PC-9 (cell line): ENCODE results near the gene NLGN1. TPM values are rescaled to one million over a fixed set of nuclear protein-coding genes. Genes with fewer than 3 reads are reported as not detected.

ENCODE experiments used
- BruUV-seq: library from RNA; stranded (reverse); fragments of 400-500 nt; replicated peaks from 2 replicates; lab custom pipeline; 2021; lab: Mats Ljungman, UMichigan
- CTCF ChIA-PET: fragments of 300-600 bp; sonication (Branson Sonifier 250); formaldehyde crosslinking; loops from one replicate; lab custom pipeline; 2022; ENCODE audit warnings: antibody characterized with exemption; lab: Charles Lee
- POLR2A ChIA-PET: fragments of 300-600 bp; sonication (Branson Sonifier 250); formaldehyde crosslinking; loops from one replicate; lab custom pipeline; 2022; ENCODE audit warnings: antibody characterized with exemption; ENCODE audit not compliant: unreplicated experiment; lab: Charles Lee
- DNase-seq, 2 experiments: peaks; one replicate each; pipeline versions ENCODE4 v3.0.0 to v3.0.0-alpha.2; 2015 to 2022; ENCODE audit warnings: mixed read lengths in 1 of 2
- H2AFZ ChIP-seq: fragments of 200-600 bp; sonication (generic); 2 replicates; pipeline ENCODE4 v1.8.1; 2017; ENCODE audit warnings: antibody characterized with exemption
- H3F3A ChIP-seq: fragments of 200-600 bp; sonication (generic); 2 replicates; pipeline ENCODE4 v1.8.1; 2017; ENCODE audit warnings: antibody characterized with exemption, mild to moderate bottlenecking, low read depth; ENCODE audit not compliant: insufficient read depth
- H3K27ac ChIP-seq: fragments of 200-600 bp; sonication (generic); 2 replicates; pipeline ENCODE4 v1.6.1; 2016; ENCODE audit warnings: mixed run types
- H3K27me3 ChIP-seq: fragments of 200-600 bp; sonication (generic); 2 replicates; pipeline ENCODE4 v1.6.1; 2016; ENCODE audit warnings: low read depth, mixed run types; ENCODE audit not compliant: insufficient read depth
- H3K36me3 ChIP-seq: fragments of 200-600 bp; sonication (generic); 2 replicates; pipeline ENCODE4 v1.6.1; 2016; ENCODE audit warnings: low read depth, mixed run types
- H3K4me1 ChIP-seq: fragments of 200-600 bp; sonication (generic); replicated peaks from 2 replicates; pipeline ENCODE4 v1.6.1; 2016; ENCODE audit warnings: mixed run types; ENCODE audit not compliant: insufficient read depth
- H3K4me2 ChIP-seq: fragments of 200-600 bp; sonication (generic); 2 replicates; pipeline ENCODE4 v1.6.1; 2017; ENCODE audit warnings: mixed run types
- H3K4me3 ChIP-seq: fragments of 200-600 bp; sonication (generic); 2 replicates; pipeline ENCODE4 v1.6.1; 2016; ENCODE audit warnings: mixed run types
- H3K79me2 ChIP-seq: fragments of 200-600 bp; sonication (generic); 2 replicates; pipeline ENCODE4 v1.6.1; 2017; ENCODE audit warnings: low read depth, mixed run types
- H3K9me2 ChIP-seq: fragments of 200-600 bp; sonication (generic); 2 replicates; pipeline ENCODE4 v1.8.1; 2017; ENCODE audit warnings: mild to moderate bottlenecking; ENCODE audit not compliant: insufficient read depth
- H3K9me3 ChIP-seq: fragments of 200-600 bp; sonication (generic); 2 replicates; pipeline ENCODE4 v1.8.1; 2016; ENCODE audit warnings: low read depth; ENCODE audit not compliant: insufficient read depth
- H4K20me1 ChIP-seq: fragments of 200-600 bp; sonication (generic); 2 replicates; pipeline ENCODE4 v1.8.1; 2017; ENCODE audit not compliant: insufficient read depth
- CTCF ChIP-seq: fragments of 200-600 bp; sonication (generic); conservative IDR thresholded peaks from 2 replicates; pipeline ENCODE4 v1.6.1; 2017; ENCODE audit warnings: mixed run types, antibody characterized with exemption, mild to moderate bottlenecking, moderate library complexity
- EZH2 ChIP-seq: fragments of 200-600 bp; sonication (generic); IDR thresholded peaks from 2 replicates; pipeline ENCODE4 v1.8.0; 2017; ENCODE audit warnings: antibody characterized with exemption, low read depth
- intact Hi-C: fragments of 100-400 bp; cut with micrococcal nuclease; formaldehyde crosslinking; loops from one replicate; pipeline ENCODE4 v1.10.0; 2022; ENCODE audit not compliant: unreplicated experiment
- total RNA-seq: library from RNA; stranded (reverse); gene quantifications from 2 replicates; pipeline ENCODE4 v1.2.3, GENCODE V29; 2021

The NLGN1 gene
- total RNA-seq, 1 experiment from 2014 or later, result 1.4 TPM

DNA sequence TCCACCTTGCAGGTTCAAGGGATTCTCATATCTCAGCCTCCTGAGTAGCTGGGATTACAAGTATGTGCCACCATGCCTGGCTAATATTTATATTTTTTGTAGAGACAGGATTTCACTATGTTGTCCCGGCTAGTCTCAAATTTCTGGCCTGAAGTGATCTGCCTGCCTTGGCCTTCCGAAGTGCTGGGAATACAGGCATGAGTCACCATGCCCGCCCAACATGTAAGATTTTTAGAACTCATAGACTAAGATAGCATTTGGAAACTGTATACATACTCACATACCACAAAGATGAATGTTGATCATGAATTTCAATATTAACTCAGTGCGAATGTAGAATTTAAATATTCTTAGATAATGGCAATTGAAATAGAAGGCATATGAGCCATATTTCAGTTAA lies 718.9 kb downstream of the NLGN1 start:
- Histone ChIP-seq H3K4me3 (no peak overlapping the region), H3F3A (no peaks in the 10 kb centered on the region), H3K4me2 (no peak overlapping the region), H3K79me2 (no peaks in the 10 kb centered on the region), H3K36me3 (no peaks in the 10 kb centered on the region), H3K27me3 (no peaks in the 10 kb centered on the region), H2AFZ (no peak overlapping the region), H3K4me1 (no peaks in the 10 kb centered on the region), H3K9me2 (peaks cover 4% of the 10 kb centered on the region; the same call in 1 of the 2 replicates), H3K9me3 (no peaks in the 10 kb centered on the region; the same call in 1 of the 2 replicates), H4K20me1 (no peaks in the 10 kb centered on the region), H3K27ac (no peak overlapping the region)
- DNase-seq, result no peak
- ChIA-PET CTCF (no interaction called here), POLR2A (no interaction called here)
- intact Hi-C loops, result no loop called here
- no TSS peak for BruUV-seq
- no peak for TF ChIP-seq CTCF
- TF ChIP-seq EZH2, result no peak

- ChIA-PET CTCF (no interaction called here), POLR2A (interaction anchor here (0.6 kb wide), 1 partner anchor 518 kb away, joined by 4 read pairs; no protein-coding TSS in a partner anchor)
- Histone ChIP-seq H3K27me3 (no peaks in the 10 kb centered on the region), H3K36me3 (no peaks in the 10 kb centered on the region), H2AFZ (no peak overlapping the region), H3K79me2 (no peaks in the 10 kb centered on the region), H3K4me2 (no peak overlapping the region), H3K9me3 (no peaks in the 10 kb centered on the region; the same call in 1 of the 2 replicates), H3K27ac (no peak overlapping the region), H3K4me1 (no peaks in the 10 kb centered on the region), H3K4me3 (no peak overlapping the region), H4K20me1 (no peaks in the 10 kb centered on the region), H3K9me2 (peaks cover 4% of the 10 kb centered on the region; the same call in 1 of the 2 replicates), H3F3A (no peaks in the 10 kb centered on the region)
- BruUV-seq, result no TSS peak
- DNase-seq, result no peak
- intact Hi-C loops, result loop anchor here (10.0 kb wide), 2 partner anchors 726 to 834 kb away; partner anchors contain the start of gene NLGN1
- TF ChIP-seq CTCF (no peak), EZH2 (no peak)
These were observed 723.5 kb downstream of the NLGN1 start for GRCh38 chr3:174120997-174121396.

- Histone ChIP-seq H2AFZ (no peak overlapping the region), H3K4me2 (no peak overlapping the region), H3K4me3 (no peak overlapping the region), H3K9me3 (no peaks in the 10 kb centered on the region; the same call in 1 of the 2 replicates), H3K9me2 (no peaks in the 10 kb centered on the region), H3K27me3 (no peaks in the 10 kb centered on the region), H3K36me3 (no peaks in the 10 kb centered on the region), H3F3A (0 out of 2 replicates have a peak, but pooled peaks cover 7% of the 10 kb centered on the region), H3K4me1 (peaks cover 10% of the 10 kb centered on the region), H3K27ac (no peak overlapping the region), H3K79me2 (no peaks in the 10 kb centered on the region), H4K20me1 (no peaks in the 10 kb centered on the region)
- TF ChIP-seq EZH2, result no peak
- TF ChIP-seq CTCF, result no peak
- no TSS peak for BruUV-seq
- intact Hi-C loops, result loop anchor here (10.0 kb wide), 2 partner anchors 728 to 832 kb away; partner anchors contain the start of gene NLGN1
- POLR2A ChIA-PET, result interaction anchor here (0.6 kb wide), 1 partner anchor 22 kb away, joined by 8 read pairs; no protein-coding TSS in a partner anchor
- CTCF ChIA-PET, result no interaction called here
- DNase-seq, result no peak
These were observed 724.9 kb downstream of the NLGN1 start for GRCh38 chr3:174122411-174122810.
